Keratinocyte (primary cell): ENCODE measurements around the gene FYB1. TPM values are rescaled to one million over a fixed set of nuclear protein-coding genes. Genes with fewer than 3 reads are reported as not detected.
A peak's percentile ranks its signal among the peaks of the same experiment; 100 is the strongest.

Experiments used
- DNase-seq: peaks from one replicate; pipeline ENCODE4 v3.0.0-alpha.2; 2011; ENCODE audit warnings: low read depth, missing footprints, low spot score
- FAIRE-seq: peaks from 2 replicates; lab custom pipeline; 2011; peaks lifted over from hg19 to GRCh38; lab: Jason Lieb, UNC
- H2AFZ ChIP-seq: 2 replicates; pipeline ENCODE4 v1.6.0; 2012; ENCODE audit warnings: low read length, control low read depth, inconsistent platforms; ENCODE audit not compliant: control insufficient read depth
- H3K27ac ChIP-seq: 2 replicates; pipeline ENCODE4 v1.5.1; 2011; ENCODE audit warnings: low read length; ENCODE audit not compliant: control insufficient read depth, insufficient read depth
- H3K27me3 ChIP-seq: 3 replicates; pipeline ENCODE4 v1.6.0; 2011; ENCODE audit warnings: low read length; ENCODE audit not compliant: control insufficient read depth, insufficient read depth; ENCODE audit errors: extremely low read depth
- H3K36me3 ChIP-seq, 2 experiments: 2 replicates in 1 of 2; 3 replicates in 1 of 2; pipeline ENCODE4 v1.5.1; 2011; ENCODE audit warnings: low read length in 2 of 2, mild to moderate bottlenecking in 1 of 2; ENCODE audit not compliant: control insufficient read depth in 2 of 2, insufficient read depth in 2 of 2; ENCODE audit errors: extremely low read depth in 1 of 2
- H3K4me1 ChIP-seq: 3 replicates; pipeline ENCODE4 v1.5.1; 2011; ENCODE audit warnings: low read length; ENCODE audit not compliant: control insufficient read depth, insufficient read depth; ENCODE audit errors: extremely low read depth
- H3K4me2 ChIP-seq: 3 replicates; pipeline ENCODE4 v1.6.0; 2011; ENCODE audit warnings: low read depth, low read length; ENCODE audit not compliant: control insufficient read depth, insufficient read depth; ENCODE audit errors: extremely low read depth
- H3K4me3 ChIP-seq, 3 experiments: fragments of 200-600 bp in 1 of 3; sonication (generic) in 1 of 3; 2 replicates in 2 of 3; 3 replicates in 1 of 3; pipeline ENCODE4 v1.5.1; 2011 to 2016; ENCODE audit warnings: low read length in 3 of 3, mild to moderate bottlenecking in 3 of 3, control low read depth in 2 of 3, inconsistent platforms in 1 of 3, low read depth in 1 of 3, mixed read lengths in 1 of 3, mixed run types in 1 of 3, moderate library complexity in 1 of 3; ENCODE audit not compliant: control insufficient read depth in 2 of 3, insufficient read depth in 2 of 3; ENCODE audit errors: extremely low read depth in 1 of 3
- H3K79me2 ChIP-seq: 2 replicates; pipeline ENCODE4 v1.6.0; 2012; ENCODE audit warnings: low read length; ENCODE audit not compliant: control insufficient read depth, insufficient read depth
- H3K9ac ChIP-seq: 3 replicates; pipeline ENCODE4 v1.6.0; 2011; ENCODE audit warnings: low read length; ENCODE audit not compliant: control insufficient read depth, insufficient read depth; ENCODE audit errors: extremely low read depth
- H3K9me1 ChIP-seq: 3 replicates; pipeline ENCODE4 v1.6.0; 2011; ENCODE audit warnings: low read length; ENCODE audit not compliant: control insufficient read depth, insufficient read depth; ENCODE audit errors: extremely low read depth
- H3K9me3 ChIP-seq: 2 replicates; pipeline ENCODE4 v1.5.1; 2012; ENCODE audit warnings: low read depth, low read length; ENCODE audit not compliant: control insufficient read depth
- H4K20me1 ChIP-seq: 3 replicates; pipeline ENCODE4 v1.6.0; 2011; ENCODE audit warnings: low read length; ENCODE audit not compliant: control insufficient read depth, insufficient read depth; ENCODE audit errors: extremely low read depth
- CTCF ChIP-seq, 3 experiments: IDR thresholded peaks in 1 of 3; conservative IDR thresholded peaks in 1 of 3; optimal IDR thresholded peaks in 1 of 3; 2 replicates in 2 of 3; 3 replicates in 1 of 3; pipeline versions ENCODE3 to v1.5.1; 2011; ENCODE audit warnings: low read length in 3 of 3, mild to moderate bottlenecking in 3 of 3, moderate library complexity in 2 of 3, control low read depth in 1 of 3, inconsistent platforms in 1 of 3; ENCODE audit not compliant: insufficient read depth in 2 of 3; ENCODE audit errors: extremely low read depth in 1 of 3
- EZH2 ChIP-seq: IDR thresholded peaks from one replicate; pipeline ENCODE4 v1.6.1; 2012; ENCODE audit warnings: inconsistent platforms, mild to moderate bottlenecking, low read length, moderate library complexity
- dilution Hi-C: fragments of 300-500 bp; cut with MboI; formaldehyde crosslinking; loops from one replicate; pipeline ENCODE4 v1.7.0; 2020; ENCODE audit warnings: low sequenced_read_pairs; ENCODE audit not compliant: extremely low pct_ligation_motif_present
- polyA plus RNA-seq, 5 experiments: library from polyadenylated mRNA; depleted of rRNA in 3 of 5; stranded (reverse) in 3 of 5; stranded (forward) in 1 of 5; unstranded in 1 of 5; fragments of >200 nt; gene quantifications; 1 replicate in 1 of 5; 2 replicates in 3 of 5; 3 replicates in 1 of 5; pipeline versions ENCODE4 v1.2.1 to v1.2.3, GENCODE V29; 2011 to 2012; ENCODE audit warnings: missing spikeins in 2 of 5, low read depth in 1 of 5, low replicate concordance in 1 of 5

The FYB1 gene
- polyA plus RNA-seq, 1 donor (not counting 4 experiments of a cell fraction or from before 2014, with no cell fraction given), result 0.29 TPM

GRCh38 chr5:39104221-39104620 is 115.1 kb downstream of the FYB1 start:
- Histone ChIP-seq H3K9me3 (no peaks in the 10 kb centered on the region), H4K20me1 (no peaks in the 10 kb centered on the region), H3K36me3 (no peaks in the 10 kb centered on the region), H2AFZ (no peak overlapping the region), H3K27ac (no peak overlapping the region), H3K4me1 (peaks cover 33% of the 10 kb centered on the region), H3K9me1 (no peaks in the 10 kb centered on the region), H3K4me2 (no peak overlapping the region), H3K4me3 (no peak overlapping the region), H3K27me3 (no peaks in the 10 kb centered on the region), H3K79me2 (no peaks in the 10 kb centered on the region), H3K9ac (no peak overlapping the region)
- FAIRE-seq, result no peak
- no peak for TF ChIP-seq CTCF (optimal IDR thresholded peaks at IDR 0.05 in 1 of 3, IDR thresholded peaks at IDR 0.05 in 1 of 3, conservative IDR thresholded peaks at IDR 0.05 in 1 of 3; ENCODE audit: extremely low read depth in 1 of 3, insufficient read depth in 2 of 3, low read length in 3 of 3)
- no peak for TF ChIP-seq EZH2
- dilution Hi-C loops, result no loop called here
- DNase-seq, result no peak

GRCh38 chr5:39102684-39103155 is 116.6 kb downstream of the FYB1 start:
- H3K4me1 ChIP-seq, result peaks cover 33% of the 10 kb centered on the region
- H4K20me1 ChIP-seq, result no peaks in the 10 kb centered on the region
- no peaks in the 10 kb centered on the region for H3K79me2 ChIP-seq
- dilution Hi-C loops, result no loop called here
- TF ChIP-seq EZH2 (no peak), CTCF (optimal IDR thresholded peaks at IDR 0.05 in 1 of 3, IDR thresholded peaks at IDR 0.05 in 1 of 3, conservative IDR thresholded peaks at IDR 0.05 in 1 of 3; ENCODE audit: extremely low read depth in 1 of 3, insufficient read depth in 2 of 3, low read length in 3 of 3) (no peak)
- H3K4me2 ChIP-seq, result peak overlapping the region; percentile 77
- peak overlapping the region; percentile 98 for H3K27ac ChIP-seq
- FAIRE-seq, result no peak
- H3K9ac ChIP-seq, result no peak overlapping the region
- H2AFZ ChIP-seq, result no peak overlapping the region
- no peaks in the 10 kb centered on the region for H3K27me3 ChIP-seq
- no peak overlapping the region for H3K4me3 ChIP-seq
- H3K36me3 ChIP-seq, result no peaks in the 10 kb centered on the region
- no peaks in the 10 kb centered on the region for H3K9me1 ChIP-seq
- no peak for DNase-seq
- H3K9me3 ChIP-seq, result no peaks in the 10 kb centered on the region
